Activated T-helper 1 cell treated with Interleukin-2 at 50 U/mL for 16 hours (primary cell): ENCODE results near the gene CCL18.
A peak's percentile ranks its signal among the peaks of the same experiment; 100 is the strongest.
"Not testable (repeated sequence)": the region's sequence is repeated elsewhere in the genome, so short reads cannot be mapped to it uniquely, and the experiment has no call there.

Source experiments
- DNase-seq: peaks from one replicate; pipeline ENCODE4 v3.0.0-alpha.2; 2020; ENCODE audit warnings: low read depth

CCL18 gene

GRCh38 chr17:36071751-36072150, 7.7 kb downstream of the CCL18 start:
- no peak for DNase-seq

- DNase-seq: peak; percentile 17
These were observed 8.5 kb downstream of the CCL18 start for GRCh38 chr17:36072431-36073121.

GRCh38 chr17:36074365-36074764, 10.3 kb downstream of the CCL18 start:
- no peak for DNase-seq

GRCh38 chr17:36081681-36082471, 17.8 kb downstream of the CCL18 start:
- DNase-seq: not testable (repeated sequence)

- DNase-seq: not testable (repeated sequence)
These were observed 18.5 kb downstream of the CCL18 start for GRCh38 chr17:36082482-36083120.

- DNase-seq: not testable (repeated sequence)
These were observed 19.6 kb downstream of the CCL18 start for GRCh38 chr17:36083691-36084090.

GRCh38 chr17:36085765-36086164, 21.7 kb downstream of the CCL18 start:
- no peak for DNase-seq

GRCh38 chr17:36086791-36087190, 22.7 kb downstream of the CCL18 start:
- no peak for DNase-seq

GRCh38 chr17:36087471-36087870, 23.4 kb downstream of the CCL18 start:
- DNase-seq: not testable (repeated sequence)

- DNase-seq: not testable (repeated sequence)
These were observed 24.0 kb downstream of the CCL18 start for GRCh38 chr17:36087897-36088572.

- no peak for DNase-seq
These were observed 24.7 kb downstream of the CCL18 start for GRCh38 chr17:36088670-36089338.

- DNase-seq: no peak
These were observed 25.3 kb downstream of the CCL18 start for GRCh38 chr17:36089339-36089865.

- no peak for DNase-seq
These were observed 26.1 kb downstream of the CCL18 start, which contains the start of gene CCL3 for GRCh38 chr17:36089888-36090836. CCL3 (minus strand) TSS chr17:36090143; CDS start chr17:36090058, 85 bp downstream.

- DNase-seq: no peak
These were observed 28.2 kb downstream of the CCL18 start for GRCh38 chr17:36092230-36092629.

GRCh38 chr17:36092715-36093114, 28.6 kb downstream of the CCL18 start:
- not testable (repeated sequence) for DNase-seq

GRCh38 chr17:36094232-36094631, 30.2 kb downstream of the CCL18 start:
- no peak for DNase-seq

GRCh38 chr17:36094746-36095145, 30.7 kb downstream of the CCL18 start:
- DNase-seq: no peak

- no peak for DNase-seq
These were observed 31.9 kb downstream of the CCL18 start for GRCh38 chr17:36095992-36096391.

GRCh38 chr17:36099004-36099403, 34.9 kb downstream of the CCL18 start:
- DNase-seq: not testable (repeated sequence)

GRCh38 chr17:36103401-36103975, 39.4 kb downstream of the CCL18 start, which contains the start of gene CCL4:
CCL4 (plus strand) TSS chr17:36103827; CDS start chr17:36103906, 79 bp downstream.
- DNase-seq: not testable (repeated sequence)
